Hepatocyte (in vitro differentiated cells): ENCODE data around the gene SUN2.

Source experiments
- CTCF ChIP-seq: fragments of 200-600 bp; sonication (generic); IDR thresholded peaks from 2 replicates; pipeline ENCODE4 v1.5.1; 2016; ENCODE audit warnings: antibody characterized with exemption, mild to moderate bottlenecking; ENCODE audit not compliant: poor library complexity
- EZH2 ChIP-seq: fragments of 200-600 bp; sonication (generic); IDR thresholded peaks from 2 replicates; pipeline ENCODE4 v1.6.1; 2016; ENCODE audit warnings: antibody characterized with exemption, mild to moderate bottlenecking, borderline replicate concordance

GRCh38 chr22:38717244-38717643, 38.6 kb downstream of the SUN2 start:
- no peak for TF ChIP-seq EZH2
- no peak for TF ChIP-seq CTCF
